Measurements from ENCODE around the gene ARHGAP26. TPM values are rescaled to one million over a fixed set of nuclear protein-coding genes. Genes with fewer than 3 reads are reported as not detected.

Gene ARHGAP26
- total RNA-seq, 1 donor from 2014 or later, result 17.1 TPM

DNA sequence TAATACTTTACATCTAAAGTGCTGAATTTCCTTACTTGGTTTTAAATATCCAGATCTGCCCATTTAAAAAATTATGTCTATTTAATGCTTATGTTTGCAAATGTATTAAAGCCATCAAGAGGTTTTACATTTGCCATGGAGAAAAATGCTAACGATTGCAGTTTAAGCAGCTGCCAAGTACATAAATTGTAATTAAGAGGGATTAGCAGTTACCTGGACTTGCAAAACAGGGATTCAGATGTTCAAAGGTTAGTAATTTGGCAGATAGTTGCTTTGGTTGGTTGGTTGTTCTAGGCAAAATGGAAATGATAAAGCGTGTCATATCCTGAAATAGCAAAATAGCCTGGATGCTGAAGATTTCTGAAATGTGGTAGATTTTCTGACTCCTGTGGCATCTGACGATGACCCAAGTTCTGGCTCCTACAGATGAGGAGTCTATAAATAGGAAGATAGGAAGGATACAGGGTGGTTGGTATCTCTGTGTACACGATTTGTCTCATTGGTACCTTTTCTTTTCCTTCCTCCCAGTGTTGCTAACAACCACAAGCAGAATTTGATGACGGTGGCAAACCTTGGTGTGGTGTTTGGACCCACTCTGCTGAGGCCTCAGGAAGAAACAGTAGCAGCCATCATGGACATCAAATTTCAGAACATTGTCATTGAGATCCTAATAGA lies 350.4 kb downstream of the ARHGAP26 start:
- Histone ChIP-seq H3K4me3 (ENCODE audit: low read depth, low read length) (no peak overlapping the region), H3K36me3 (ENCODE audit: control insufficient read depth, insufficient read depth, low read length) (no peaks in the 10 kb centered on the region), H3K27me3 (ENCODE audit: control insufficient read depth, insufficient read depth, low read length) (no peaks in the 10 kb centered on the region)
- DNase-seq (ENCODE audit: low read depth) (no peak), FAIRE-seq (no peak)
- TF ChIP-seq, protein P1, sequence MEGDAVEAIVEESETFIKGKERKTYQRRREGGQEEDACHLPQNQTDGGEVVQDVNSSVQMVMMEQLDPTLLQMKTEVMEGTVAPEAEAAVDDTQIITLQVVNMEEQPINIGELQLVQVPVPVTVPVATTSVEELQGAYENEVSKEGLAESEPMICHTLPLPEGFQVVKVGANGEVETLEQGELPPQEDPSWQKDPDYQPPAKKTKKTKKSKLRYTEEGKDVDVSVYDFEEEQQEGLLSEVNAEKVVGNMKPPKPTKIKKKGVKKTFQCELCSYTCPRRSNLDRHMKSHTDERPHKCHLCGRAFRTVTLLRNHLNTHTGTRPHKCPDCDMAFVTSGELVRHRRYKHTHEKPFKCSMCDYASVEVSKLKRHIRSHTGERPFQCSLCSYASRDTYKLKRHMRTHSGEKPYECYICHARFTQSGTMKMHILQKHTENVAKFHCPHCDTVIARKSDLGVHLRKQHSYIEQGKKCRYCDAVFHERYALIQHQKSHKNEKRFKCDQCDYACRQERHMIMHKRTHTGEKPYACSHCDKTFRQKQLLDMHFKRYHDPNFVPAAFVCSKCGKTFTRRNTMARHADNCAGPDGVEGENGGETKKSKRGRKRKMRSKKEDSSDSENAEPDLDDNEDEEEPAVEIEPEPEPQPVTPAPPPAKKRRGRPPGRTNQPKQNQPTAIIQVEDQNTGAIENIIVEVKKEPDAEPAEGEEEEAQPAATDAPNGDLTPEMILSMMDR (IDR thresholded peaks at IDR 0.05; ENCODE audit: insufficient read depth, low read length, severe bottlenecking), result no peak

DNA sequence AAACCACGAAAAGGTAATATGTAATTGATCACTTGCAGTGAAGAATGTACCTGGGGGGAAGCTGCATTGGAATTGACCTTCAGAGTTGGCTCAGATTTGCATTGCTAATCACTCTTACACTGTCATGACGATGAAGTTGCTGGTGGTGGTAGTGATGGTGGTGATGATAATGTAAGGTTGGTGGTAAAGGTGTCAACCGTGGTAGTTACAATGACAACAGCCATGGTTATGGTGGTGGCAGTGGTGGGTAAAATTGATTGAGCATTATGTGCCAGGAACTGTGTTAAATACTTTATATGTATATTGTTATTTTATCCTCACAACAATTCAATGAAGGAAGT lies 350.9 kb downstream of the ARHGAP26 start:
- FAIRE-seq, result no peak
- H3K36me3 ChIP-seq (ENCODE audit: control insufficient read depth, insufficient read depth, low read length), result no peaks in the 10 kb centered on the region
- TF ChIP-seq, protein P1 (IDR thresholded peaks at IDR 0.05; ENCODE audit: insufficient read depth, low read length, severe bottlenecking), result no peak

DNA sequence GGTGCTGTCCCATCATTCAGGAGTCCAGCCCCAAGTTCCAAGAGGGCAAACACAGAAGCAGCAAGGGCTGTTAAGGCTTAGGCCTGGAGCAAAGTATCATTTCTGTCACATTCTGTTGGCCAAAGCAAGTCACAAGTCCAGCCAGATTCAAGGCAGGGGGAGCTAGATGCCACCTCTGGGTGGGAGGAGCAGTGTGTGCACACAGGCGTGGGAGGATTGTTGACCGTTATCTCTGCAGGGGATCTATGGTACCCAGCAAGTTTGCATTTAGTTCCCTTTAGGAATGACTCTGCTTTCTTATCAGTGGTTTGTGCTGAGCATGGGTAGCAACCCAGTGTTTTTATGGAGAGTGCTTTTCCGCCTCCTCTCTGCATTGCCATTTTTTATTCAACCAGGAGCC lies 354.4 kb downstream of the ARHGAP26 start:
- Histone ChIP-seq H3K36me3 (ENCODE audit: control insufficient read depth, insufficient read depth, low read length) (no peaks in the 10 kb centered on the region), H3K27me3 (ENCODE audit: control insufficient read depth, insufficient read depth, low read length) (no peaks in the 10 kb centered on the region), H3K4me3 (ENCODE audit: low read depth, low read length) (no peak overlapping the region)
- TF ChIP-seq, protein P1 (IDR thresholded peaks at IDR 0.05; ENCODE audit: insufficient read depth, low read length, severe bottlenecking), result no peak
- DNase-seq (ENCODE audit: low read depth), result no peak
- FAIRE-seq, result peak; percentile 23

More for the DNA sequence above, 350.9 kb downstream of the ARHGAP26 start:
- Histone ChIP-seq H3K4me3 (ENCODE audit: low read depth, low read length) (no peak overlapping the region), H3K27me3 (ENCODE audit: control insufficient read depth, insufficient read depth, low read length) (no peaks in the 10 kb centered on the region)
- no peak for DNase-seq (ENCODE audit: low read depth)

DNA sequence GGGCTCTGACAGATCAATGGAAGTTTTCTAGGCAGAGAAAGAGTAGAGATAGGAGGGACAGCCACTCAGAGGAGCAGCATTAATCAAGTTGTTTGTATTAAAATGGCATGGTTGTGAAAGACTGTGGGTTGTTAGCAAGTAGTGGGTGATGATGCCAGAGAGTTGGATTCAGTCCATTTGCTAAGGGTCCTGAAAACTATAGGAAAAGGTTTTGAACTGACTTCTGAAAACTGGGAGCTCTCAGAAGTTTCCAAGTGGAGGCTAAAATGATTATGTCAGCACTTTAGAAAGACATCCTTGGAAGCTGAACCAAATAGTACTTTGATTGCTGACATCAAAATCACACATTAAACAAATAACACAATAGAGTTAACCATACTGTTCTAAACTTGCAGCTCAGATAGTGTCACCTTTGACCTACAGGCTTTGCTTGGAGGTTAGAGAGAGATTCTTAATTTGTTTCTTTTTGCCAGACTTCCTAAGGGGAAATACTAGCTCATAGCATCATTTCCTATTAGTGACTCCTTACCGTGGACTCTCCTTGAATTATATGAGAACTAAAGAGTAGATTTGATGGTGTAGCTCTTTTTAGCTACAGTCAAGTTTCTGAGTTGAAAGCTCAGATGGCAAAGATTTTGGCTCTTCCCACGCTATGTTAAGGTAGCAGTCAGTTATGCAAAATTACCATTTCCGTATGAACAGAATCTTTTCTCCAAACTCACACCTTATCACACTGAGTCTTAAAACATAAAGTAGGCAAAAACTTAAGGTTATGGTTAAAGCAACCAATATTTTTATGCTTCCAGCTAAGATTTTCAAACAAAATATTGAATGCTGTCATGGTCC lies 356.2 kb downstream of the ARHGAP26 start:
- FAIRE-seq, result no peak
- no peaks in the 10 kb centered on the region for H3K27me3 ChIP-seq (ENCODE audit: control insufficient read depth, insufficient read depth, low read length)
- TF ChIP-seq, protein P1 (IDR thresholded peaks at IDR 0.05; ENCODE audit: insufficient read depth, low read length, severe bottlenecking), result no peak
- H3K36me3 ChIP-seq (ENCODE audit: control insufficient read depth, insufficient read depth, low read length), result no peaks in the 10 kb centered on the region
- DNase-seq (ENCODE audit: low read depth), result no peak
- no peak overlapping the region for H3K4me3 ChIP-seq (ENCODE audit: low read depth, low read length)

DNA sequence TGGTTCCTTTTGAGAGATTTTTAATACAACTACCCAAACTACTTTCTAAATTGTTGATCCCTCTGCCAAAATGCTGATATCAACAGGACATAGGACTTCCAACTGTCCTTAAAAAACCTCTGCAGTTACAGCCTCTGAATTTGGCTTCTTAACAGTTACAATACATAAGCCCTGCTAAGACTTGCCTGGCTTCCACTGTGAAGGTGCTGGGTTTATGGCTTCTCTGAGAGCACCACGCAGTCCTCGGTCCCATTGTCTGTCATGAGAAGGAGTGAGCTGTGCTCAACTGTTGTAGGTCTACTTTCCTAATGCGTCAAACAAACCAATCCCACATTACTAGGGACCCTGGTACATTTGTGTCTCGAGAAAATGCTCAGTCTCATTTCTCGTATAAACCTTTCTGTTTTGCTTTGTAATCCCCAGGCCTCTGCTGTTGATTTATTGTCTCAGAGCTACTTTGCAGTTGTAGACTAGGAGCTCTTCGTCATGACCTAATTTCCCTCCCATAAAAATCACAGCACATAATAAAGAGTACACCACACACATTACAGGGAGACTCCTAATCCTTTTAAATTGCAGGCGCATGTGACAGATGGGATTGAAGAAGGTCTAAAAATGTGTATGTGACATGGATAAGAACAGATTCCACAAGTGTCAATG lies 358.4 kb downstream of the ARHGAP26 start:
- FAIRE-seq (no peak), DNase-seq (ENCODE audit: low read depth) (no peak)
- no peaks in the 10 kb centered on the region for H3K36me3 ChIP-seq (ENCODE audit: control insufficient read depth, insufficient read depth, low read length)
- TF ChIP-seq, protein P1 (IDR thresholded peaks at IDR 0.05; ENCODE audit: insufficient read depth, low read length, severe bottlenecking), result no peak
- H3K4me3 ChIP-seq (ENCODE audit: low read depth, low read length), result no peak overlapping the region
- no peaks in the 10 kb centered on the region for H3K27me3 ChIP-seq (ENCODE audit: control insufficient read depth, insufficient read depth, low read length)

All from bronchial epithelial cell (primary cell).